Measurements from ENCODE around the gene SEC14L3.

Gene SEC14L3

DNA sequence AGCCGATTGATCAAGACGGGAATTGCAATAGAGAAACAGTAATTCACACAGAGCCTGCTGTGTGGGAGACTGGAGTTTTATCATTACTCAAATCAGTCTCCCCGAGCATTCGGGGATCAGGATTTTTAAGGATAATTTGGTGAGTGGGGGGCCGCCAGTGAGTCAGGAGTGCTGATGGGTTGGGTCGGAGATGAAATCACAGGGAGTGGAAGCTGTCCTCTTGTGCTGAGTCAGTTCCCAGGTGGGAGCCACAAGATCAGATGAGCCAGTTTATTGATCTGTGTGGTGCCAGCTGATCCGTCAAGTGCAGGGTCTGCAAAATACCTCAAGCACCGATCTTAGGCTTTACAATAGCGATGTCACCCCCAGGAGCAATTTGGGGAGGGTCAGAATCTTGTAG, 30.7 kb downstream of the SEC14L3 start:
- DNase-seq = no peak

DNA sequence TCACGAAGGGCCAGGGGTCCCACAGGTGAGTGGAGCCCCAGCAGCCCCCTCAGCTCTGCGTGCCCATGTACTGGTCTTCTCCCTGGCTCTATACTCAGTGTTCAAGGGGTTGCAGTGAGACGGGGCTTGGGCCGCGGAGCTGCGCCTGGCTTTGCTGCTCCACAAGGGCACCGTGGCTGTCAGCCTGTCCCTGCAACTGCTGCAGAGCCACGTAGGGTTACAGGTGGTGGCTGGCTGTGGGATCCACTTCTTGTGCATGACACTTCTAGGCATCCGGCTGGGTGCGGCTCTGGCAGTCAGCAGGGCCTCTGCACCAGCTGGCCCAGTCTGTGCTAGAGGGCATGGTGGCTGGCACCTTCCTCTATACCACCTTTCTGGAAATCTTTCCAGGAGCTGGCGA, 32.0 kb downstream of the SEC14L3 start:
- no peak for DNase-seq

DNA sequence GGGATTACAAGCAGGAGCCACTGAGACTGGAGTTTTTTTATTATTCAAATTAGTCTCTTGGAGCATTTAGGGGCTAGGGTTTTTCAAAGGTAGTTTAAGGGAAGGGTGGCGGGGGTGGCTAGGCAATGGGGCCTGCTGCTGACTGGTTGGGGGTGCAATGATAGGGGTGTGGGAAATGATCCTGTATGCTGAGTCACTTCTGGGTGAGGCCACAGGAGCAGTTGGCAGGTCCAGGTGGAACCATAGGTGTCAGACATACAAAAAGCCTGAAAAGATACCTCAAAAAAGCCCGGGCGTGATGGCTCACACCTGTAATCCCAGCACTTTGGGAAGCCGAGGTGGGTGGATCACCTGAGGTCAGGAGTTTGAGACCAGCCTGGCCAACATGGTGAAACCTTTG, 32.6 kb downstream of the SEC14L3 start:
- no peak for DNase-seq

DNA sequence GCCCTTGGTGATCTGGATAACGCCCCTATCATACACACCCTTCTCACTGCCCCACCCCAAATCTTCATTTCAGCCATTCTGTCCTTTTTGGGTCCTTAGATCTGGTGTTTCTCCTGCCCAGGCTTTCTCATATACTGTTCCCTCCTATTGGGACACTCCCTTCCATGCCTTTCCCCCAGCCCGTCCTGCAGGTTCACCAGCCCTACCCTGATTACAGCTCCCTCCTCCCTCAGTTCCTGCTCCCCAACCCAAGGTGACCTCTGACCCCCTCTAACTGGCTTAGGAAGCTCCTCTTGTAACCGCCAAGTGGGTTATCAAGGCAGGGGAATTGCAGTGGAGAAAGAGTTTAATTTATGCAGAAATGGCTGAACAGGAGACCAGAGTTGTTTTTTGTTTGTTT, 33.3 kb downstream of the SEC14L3 start:
- no peak for DNase-seq

DNA sequence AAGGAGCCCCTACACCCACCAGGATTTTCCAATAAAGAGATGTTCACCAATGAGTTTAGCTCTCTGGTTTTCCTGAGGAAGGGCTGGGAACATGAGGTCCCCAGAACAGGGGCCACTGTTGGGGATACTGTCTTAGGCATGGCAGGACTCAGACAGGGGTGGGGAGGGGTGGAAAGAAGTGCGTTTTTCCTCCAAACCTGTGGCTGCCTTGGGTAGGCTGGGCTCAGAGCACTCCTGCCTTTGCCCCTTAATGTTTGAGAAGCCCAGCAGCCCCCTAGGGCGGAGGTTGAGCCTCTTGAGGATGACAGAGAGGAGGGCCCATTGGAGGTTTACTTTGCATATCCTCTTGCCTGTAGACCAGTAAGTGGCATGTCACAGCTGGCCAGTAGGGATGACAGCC, 35.6 kb downstream of the SEC14L3 start:
- no peak for DNase-seq

DNA sequence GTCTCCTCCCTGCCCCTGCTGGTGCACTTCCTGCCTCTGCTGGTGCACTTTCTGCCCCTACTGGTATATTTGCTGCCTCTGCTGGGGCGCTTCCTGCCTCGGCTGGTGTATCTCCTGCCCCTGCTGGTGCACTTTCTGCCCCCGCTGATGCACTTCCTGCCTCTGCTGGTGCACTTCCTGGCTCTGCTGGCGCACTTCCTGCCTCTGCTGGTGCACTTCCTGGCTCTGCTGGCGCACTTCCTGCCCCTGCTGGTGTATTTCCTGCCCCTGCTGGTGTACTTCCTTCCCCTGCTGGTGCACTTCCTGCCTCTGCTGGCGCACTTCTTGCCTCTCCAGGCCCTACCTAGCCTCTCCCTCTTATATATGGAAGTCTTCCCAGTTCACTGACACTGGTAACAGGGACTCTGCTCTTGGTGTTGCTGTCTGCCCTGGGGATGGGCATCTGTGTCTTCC, 36.1 kb downstream of the SEC14L3 start:
- DNase-seq = no peak

DNA sequence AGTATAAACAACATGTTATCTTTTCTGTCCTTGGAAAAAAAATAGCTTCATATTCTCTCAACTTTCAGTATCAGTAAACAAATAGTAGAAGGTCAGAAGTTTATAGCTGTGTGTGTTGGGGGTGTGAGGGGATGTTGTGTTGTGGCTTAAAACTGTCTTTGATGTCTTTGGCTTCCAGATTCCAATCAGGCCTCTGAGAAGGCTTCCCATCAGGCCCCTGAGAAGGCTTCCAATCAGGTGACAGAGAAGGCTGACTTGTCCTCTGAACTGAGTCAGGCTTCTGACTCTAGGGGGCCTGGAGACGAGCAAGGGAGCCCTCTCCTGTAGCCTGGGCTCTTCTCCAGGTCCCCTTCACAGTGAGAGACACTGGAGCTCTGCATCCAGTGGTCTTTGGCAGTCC, 37.0 kb downstream of the SEC14L3 start:
- no peak for DNase-seq

DNA sequence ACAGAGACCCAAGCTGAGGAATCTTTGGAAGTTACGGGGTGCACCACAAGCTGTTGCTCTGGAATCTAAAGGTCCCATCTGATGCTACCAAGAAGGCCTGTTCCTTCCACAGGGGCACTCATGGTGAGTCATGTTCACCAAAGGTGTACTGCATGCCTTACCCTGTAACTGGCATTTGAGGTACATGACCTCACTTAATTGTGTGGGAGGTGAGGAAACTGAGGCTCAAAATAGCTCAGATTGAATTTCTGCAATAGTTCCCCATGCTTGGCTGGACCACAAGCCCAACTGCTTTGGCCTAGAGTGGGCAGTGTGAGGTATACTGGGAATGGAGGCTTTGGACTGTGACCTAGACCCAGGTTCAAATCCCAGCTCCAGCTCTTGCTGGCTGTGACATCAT, 38.0 kb downstream of the SEC14L3 start:
- no peak for DNase-seq

DNA sequence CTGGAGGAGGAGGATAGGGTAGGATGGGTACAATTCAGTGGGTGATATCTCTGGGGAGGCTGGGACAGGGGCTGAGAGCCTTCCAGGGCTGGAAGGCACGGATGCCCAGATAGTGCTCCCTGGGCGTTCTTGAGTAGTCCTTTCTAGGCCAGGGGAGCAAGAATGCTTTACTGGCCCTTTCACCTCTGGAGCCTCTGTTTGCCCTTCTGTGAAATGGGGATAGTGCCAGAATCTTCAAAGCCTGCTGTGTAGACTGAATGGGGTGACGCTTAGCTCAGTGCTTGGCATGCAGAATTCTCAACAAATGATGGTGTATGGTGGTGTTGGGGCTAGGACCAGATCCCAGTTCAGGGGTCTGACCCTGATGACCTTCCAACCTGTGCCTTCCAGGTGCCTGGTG, 38.6 kb downstream of the SEC14L3 start:
- DNase-seq = no peak

DNA sequence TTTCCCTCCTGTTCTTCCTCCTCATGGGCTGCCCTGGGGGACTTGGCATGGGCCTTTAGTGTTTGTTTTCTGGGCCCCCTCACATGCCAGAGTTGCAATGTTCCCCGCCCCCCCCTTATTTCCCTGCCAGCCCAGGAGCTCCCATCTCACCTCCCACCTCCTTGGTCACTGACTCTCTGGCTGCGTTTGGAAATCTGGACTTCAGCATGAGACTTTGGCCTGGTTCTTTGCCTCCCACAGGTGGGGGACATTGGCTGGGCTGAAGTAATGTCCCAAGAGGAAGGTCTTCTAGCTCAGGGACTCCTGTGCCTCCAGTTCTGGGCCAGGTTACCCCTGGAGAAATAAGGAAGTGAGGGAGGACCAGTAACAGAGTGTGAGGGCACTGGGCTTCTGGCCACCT, 39.3 kb downstream of the SEC14L3 start:
- DNase-seq = no peak

DNA sequence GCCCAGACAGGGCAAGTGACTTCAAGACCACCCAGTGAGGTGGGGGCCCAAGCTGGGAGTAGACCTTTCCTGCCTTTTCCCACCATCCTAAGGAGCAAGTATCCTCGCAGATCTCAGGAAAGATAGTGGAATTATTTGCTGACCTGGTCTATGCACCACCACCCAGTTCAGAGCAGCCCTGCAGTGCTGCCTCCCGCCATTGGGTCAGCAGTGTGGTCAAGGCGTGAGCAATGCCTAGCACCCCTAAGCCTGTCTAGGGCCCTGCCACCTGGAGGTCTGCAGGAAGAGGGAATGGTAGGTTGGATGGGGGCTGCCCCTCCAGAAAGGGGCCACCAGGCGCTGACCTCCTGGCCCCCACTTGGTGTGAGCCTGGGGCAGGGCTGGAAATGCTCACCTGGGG, 39.7 kb downstream of the SEC14L3 start:
- DNase-seq = no peak

DNA sequence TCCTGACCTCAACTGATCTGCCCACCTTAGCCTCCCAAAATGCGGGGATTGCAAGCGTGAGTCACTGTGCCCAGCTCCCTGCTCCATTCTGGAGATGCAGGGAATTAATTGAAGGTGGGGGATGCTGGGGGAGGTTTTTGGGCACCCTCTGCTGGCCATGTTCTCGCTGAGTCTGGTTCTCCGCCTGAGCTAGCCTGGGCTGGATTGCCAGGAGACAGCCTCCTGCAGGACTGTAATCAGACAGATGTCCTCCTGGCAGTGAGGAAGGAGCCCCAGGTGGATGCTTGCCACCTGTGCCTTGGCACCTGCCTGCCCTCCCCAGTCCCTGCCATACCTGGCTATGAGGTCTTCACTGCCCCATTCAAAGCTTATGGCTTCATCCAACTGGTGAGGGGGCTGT, 40.9 kb downstream of the SEC14L3 start:
- DNase-seq = no peak

DNA sequence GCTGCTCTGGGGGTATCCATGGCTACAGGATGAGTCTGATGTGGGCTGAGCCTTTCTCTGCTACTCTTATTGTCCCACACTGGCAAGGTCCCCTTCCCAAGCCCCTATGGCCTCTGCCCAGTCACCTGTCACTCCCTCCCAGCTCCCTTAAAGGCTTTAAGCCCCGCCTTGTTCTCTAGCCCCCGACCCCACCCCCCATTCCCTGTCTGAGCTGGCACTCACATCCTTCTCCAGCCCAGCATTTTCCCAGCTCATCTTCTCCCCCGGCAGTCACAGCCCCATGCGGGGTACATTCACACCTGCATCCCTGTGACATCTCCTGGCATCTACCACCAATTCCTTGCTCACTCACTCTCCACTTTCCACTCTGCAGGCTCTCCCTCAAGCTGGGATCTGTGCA, 41.9 kb downstream of the SEC14L3 start:
- no peak for DNase-seq

DNA sequence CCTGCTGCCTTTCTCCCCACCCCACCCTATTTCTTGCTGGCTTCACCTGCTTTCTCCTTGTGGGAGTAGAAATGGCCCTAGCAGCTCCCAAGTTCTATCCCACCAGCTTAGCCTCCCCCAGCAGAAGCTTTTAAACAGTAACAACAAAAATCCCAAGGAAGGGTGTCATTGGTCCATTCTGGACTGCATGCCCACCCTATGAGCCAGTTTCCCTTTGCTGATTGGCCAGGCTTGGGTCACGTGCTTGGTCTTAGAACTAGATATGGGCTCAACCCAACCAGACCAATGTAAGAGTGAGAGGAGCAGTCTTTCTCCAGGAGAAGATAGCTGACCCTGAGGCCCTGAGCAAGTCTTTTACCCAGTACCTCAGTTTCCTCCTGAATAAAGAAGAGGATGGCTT, 43.9 kb downstream of the SEC14L3 start:
- no peak for DNase-seq

DNA sequence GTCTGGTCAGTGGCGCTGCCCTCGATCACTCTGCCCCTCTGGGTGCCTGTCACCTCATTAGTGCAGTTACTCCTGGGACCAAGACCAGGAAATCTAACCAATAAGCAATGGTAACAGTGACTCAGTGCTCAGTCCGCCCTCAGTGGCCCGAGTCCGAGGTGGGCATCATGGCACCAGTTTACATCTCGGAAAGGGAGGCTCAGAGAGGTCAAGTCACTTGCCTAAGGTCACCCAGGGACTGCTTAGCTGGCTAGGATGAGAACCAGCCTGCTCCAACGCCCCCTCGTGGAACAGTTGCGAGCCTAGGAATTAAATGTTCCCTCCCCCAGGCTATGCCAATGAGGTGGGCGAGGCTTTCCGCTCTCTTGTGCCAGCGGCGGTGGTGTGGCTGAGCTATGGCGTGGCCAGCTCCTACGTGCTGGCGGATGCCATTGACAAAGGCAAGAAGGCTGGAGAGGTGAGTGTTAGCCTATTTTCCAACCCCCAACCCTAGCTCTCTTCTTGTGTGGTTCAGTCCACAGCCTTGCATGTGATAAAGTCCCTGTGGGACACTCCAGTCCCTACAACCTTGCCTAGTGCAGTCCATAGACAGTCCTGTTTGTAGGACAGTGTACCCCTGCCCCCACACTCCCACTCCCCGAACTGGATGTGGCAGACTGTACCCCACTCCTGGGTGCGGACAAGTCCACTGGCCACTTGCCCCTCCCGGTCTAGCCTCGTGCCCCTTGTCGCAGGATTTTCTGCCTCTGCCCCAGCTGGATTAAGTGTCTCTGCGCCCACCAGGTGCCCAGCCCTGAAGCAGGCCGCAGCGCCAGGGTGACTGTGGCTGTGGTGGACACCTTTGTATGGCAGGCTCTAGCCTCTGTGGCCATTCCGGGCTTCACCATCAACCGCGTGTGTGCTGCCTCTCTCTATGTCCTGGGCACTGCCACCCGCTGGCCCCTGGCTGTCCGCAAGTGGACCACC, 45.1 kb downstream of the SEC14L3 start:
- peak; percentile 40 for DNase-seq

DNA sequence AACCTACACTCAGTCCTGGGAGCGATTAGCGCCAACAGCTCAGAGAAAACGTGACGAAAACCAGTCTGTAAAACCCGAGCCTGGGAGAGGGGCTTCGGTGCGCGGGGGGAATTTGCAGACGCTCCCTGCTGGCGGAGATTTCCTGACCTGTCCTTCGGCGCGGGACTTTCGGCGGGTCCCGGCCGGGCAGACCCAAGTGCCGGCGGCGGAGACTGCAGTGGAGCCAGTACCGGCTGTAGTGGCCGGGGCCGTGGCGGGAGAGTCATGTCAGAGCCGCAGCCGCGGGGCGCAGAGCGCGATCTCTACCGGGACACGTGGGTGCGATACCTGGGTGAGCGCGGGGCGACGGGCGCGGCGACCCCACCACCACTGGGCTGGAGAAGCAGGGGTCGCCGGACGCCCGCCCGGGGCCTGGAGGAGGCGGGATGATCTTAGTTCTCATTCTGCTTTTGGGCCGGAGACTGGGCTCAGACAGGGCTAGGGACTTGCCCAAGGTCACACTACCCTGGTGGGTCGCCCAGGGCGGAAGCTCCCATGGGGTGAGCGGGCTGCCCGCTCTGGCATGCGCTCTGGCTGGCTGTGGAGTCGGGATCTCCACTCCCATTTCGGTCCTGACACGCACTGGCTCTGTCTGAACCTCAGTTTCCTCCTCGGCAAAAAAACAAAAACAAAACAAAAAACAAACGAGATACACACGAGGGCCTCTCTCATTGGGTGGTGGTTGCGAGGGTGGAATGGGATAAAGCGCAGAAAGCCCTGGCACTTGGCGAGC, 46.0 kb downstream of the SEC14L3 start, which contains the start of gene MTFP1:
Gene MTFP1, plus strand, starts transcription at position 153 of the 772 bp plus-strand sequence. Its CDS starts 112 bp downstream, at position 265.
- DNase-seq = no peak

DNA sequence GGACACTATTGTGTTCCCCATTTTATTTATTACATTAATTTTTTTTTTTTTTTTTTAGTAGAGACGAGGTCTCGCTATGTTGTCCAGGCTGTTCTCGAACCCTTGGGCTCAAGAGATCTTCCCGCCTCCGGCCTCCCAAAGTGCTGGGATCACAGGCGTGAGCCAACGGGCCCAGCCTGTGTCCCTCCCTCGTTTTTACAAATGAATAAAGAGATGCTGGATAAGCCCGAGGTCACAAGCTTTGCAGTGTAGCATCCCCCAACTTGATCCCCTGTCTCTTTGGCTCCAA, 46.5 kb downstream of the SEC14L3 start:
- no peak for DNase-seq

DNA sequence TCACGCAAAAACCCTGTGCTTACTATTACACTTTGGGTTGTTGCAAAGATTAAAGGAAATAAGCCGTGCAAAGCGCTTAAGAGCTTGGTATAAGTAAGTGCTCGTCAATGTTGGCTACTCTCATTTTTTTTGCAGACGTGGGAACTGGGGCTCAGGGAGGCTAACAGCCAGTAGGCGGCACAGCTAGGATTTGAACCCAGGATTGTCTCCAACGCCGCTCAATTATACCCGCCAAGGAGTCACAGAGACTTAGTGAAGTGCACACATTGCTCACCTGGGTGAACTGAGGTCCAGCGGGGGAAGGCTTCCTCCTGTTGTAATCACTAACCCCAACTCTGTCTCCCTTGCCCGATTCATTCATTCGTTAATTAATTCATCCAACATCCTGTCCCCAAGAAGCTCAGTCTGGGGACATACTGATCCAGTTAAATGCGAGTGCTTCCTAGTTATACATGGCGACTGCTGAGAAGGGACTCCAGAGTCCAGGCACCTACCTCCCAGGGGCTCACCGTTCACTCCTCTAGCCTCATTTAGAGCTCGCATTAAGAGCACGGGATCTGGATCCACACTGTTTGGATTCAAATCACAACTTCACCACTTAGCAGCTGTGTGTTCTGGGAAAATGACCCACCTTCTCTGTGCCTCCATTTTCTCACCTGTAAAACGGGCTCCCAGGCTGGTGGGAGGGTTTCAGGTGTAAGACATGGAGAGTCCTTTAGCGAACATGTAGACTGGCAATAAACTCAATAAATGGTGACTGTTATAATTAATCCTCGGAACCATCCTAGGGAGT, 47.1 kb downstream of the SEC14L3 start:
- no peak for DNase-seq

DNA sequence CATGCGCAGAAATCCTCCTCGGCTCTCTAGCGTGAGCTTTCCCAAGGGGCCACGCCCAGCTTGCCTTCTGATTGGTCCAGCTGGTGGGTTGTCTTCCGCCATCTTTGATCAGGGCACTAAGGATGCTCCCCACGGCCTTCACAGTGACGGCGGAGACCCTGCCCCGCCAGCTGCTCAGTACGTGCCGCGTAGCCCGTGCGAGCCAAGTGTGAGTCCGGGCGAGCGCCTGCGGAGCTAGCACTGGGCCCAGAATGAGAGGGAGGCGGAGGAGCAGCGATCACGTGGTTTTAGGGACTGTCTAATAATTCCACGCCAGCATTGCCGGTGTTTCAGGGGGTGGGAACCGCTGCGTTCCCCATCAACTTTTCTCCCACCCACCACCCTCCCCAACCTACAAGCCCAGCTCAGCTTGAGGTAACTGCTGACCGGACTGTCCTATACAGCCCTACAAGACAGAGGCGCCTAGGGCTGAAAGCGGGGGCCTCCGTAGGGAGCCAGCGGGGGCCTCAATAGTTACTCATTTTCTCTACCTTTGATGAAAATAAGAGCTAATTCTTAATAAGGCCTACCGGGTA, 47.8 kb downstream of the SEC14L3 start:
- DNase-seq = peak; percentile 99

DNA sequence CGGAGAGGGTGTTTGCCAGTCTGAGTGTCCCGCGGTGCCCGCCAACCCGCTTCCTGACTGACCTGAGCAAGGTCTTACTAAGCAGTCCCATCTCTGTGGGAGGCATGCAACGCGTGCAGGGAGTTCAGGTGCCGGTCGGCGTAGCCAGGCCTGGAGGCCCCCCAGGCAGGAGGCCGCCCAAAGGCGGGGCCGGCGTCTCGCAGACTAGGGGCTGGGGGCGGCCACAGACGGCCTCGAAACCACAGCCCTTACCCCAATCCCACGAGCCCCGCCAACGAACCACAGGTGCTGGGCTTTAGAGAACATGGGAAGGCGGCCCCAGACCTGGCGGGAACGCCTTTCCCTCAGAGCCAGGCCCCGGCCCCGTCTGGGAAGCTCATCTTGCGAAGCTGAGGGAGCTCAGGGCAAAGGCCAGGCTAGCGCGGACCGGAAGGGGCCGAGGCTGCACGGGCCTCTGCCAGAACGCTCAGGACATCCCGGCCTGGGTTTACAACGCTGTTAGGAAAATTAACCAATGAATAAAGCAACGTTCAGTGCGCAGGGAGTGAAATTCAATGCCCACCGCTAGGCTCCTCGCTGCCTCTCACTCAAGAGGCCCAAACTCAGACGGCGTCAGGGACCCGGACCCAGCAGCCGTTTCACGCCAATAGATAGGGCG, 48.4 kb downstream of the SEC14L3 start:
- no peak for DNase-seq

DNA sequence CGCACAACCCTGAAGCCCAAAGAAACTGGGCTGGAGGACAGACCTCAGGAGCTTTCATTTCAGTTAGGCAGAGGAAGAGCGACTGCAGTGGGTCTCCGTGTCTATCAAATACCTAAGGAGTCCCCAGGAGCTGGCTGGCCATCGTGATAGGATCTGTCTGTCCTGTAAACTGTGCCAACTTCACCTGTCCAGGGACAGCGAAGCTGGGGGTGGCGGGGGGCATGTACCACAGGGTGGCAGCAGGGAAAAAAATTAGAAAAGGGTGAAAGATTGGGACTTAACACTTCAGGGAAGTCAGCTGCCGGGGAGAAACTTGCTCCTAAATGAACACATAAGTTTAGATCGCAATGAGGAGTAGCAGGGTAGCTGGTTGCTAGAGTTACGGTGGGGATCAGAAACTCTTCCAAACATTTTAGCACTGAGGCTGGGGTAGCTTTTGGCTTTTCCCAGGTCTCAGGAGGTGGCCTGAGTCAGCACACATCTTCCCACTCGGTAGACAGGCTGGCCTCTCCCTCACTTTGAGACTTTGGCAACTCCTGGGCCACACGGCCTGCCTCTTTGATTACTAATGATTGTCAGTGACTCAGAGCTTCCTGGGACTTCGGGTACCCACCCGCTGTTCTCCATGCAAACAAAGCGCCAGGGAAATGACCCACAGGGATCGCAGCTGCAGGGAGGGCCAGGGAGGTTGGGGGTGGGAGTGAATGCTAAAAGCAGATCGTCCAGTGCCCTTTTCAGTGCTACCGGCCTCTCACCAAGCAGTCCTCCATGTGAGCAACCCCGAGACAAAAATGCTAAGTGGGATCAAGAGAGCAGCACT, 49.1 kb downstream of the SEC14L3 start:
- peak; percentile 84 for DNase-seq
